ENCODE results near the gene LEMD1.
"Not testable (repeated sequence)": the region's sequence is repeated elsewhere in the genome, so short reads cannot be mapped to it uniquely, and the experiment has no call there.

Gene LEMD1

GRCh38 chr1:205375835-205376545 is 45.9 kb downstream of the LEMD1 start:
- peak; percentile 63 to 74 for DNase-seq (ENCODE audit: low read depth in 1 of 2, low spot score in 1 of 2)
- TF ChIP-seq JUND (IDR thresholded peaks at IDR 0.05; ENCODE audit: low read depth) = no peak
- in situ Hi-C loops (cut with HindIII; ENCODE audit: low pct_unique_long_range_greater_than_20kb, low sequenced_read_pairs) = no loop called here

- in situ Hi-C loops (cut with HindIII; ENCODE audit: low pct_unique_long_range_greater_than_20kb, low sequenced_read_pairs) = no loop called here
- TF ChIP-seq JUND (IDR thresholded peaks at IDR 0.05; ENCODE audit: low read depth) = no peak
- no peak for DNase-seq (ENCODE audit: low read depth in 1 of 2, low spot score in 1 of 2)
Observed at GRCh38 chr1:205374210-205375078, 47.4 kb downstream of the LEMD1 start.

- peak in 1 of 2 experiments; percentile 60 for DNase-seq (ENCODE audit: low read depth in 1 of 2, low spot score in 1 of 2)
- in situ Hi-C loops (cut with HindIII; ENCODE audit: low pct_unique_long_range_greater_than_20kb, low sequenced_read_pairs) = no loop called here
- TF ChIP-seq JUND (IDR thresholded peaks at IDR 0.05; ENCODE audit: low read depth) = no peak
Observed at GRCh38 chr1:205373798-205374175, 48.1 kb downstream of the LEMD1 start.

GRCh38 chr1:205373022-205373797 is 48.6 kb downstream of the LEMD1 start:
- TF ChIP-seq JUND (IDR thresholded peaks at IDR 0.05; ENCODE audit: low read depth) = no peak
- no peak for DNase-seq (ENCODE audit: low read depth in 1 of 2, low spot score in 1 of 2)
- in situ Hi-C loops (cut with HindIII; ENCODE audit: low pct_unique_long_range_greater_than_20kb, low sequenced_read_pairs) = no loop called here

- no peak for TF ChIP-seq JUND (IDR thresholded peaks at IDR 0.05; ENCODE audit: low read depth)
- in situ Hi-C loops (cut with HindIII; ENCODE audit: low pct_unique_long_range_greater_than_20kb, low sequenced_read_pairs) = no loop called here
- DNase-seq (ENCODE audit: low read depth in 1 of 2, low spot score in 1 of 2) = no peak
Observed at GRCh38 chr1:205371871-205372660, 49.8 kb downstream of the LEMD1 start.

GRCh38 chr1:205370780-205371179 is 51.1 kb downstream of the LEMD1 start:
- in situ Hi-C loops (cut with HindIII; ENCODE audit: low pct_unique_long_range_greater_than_20kb, low sequenced_read_pairs) = no loop called here
- DNase-seq (ENCODE audit: low read depth in 1 of 2, low spot score in 1 of 2) = no peak
- no peak for TF ChIP-seq JUND (IDR thresholded peaks at IDR 0.05; ENCODE audit: low read depth)

GRCh38 chr1:205369701-205370123 is 52.1 kb downstream of the LEMD1 start:
- no peak for TF ChIP-seq JUND (IDR thresholded peaks at IDR 0.05; ENCODE audit: low read depth)
- no peak for DNase-seq (ENCODE audit: low read depth in 1 of 2, low spot score in 1 of 2)
- in situ Hi-C loops (cut with HindIII; ENCODE audit: low pct_unique_long_range_greater_than_20kb, low sequenced_read_pairs) = no loop called here

GRCh38 chr1:205368478-205368877 is 53.4 kb downstream of the LEMD1 start:
- DNase-seq (ENCODE audit: low read depth in 1 of 2, low spot score in 1 of 2) = no peak
- in situ Hi-C loops (cut with HindIII; ENCODE audit: low pct_unique_long_range_greater_than_20kb, low sequenced_read_pairs) = no loop called here
- TF ChIP-seq JUND (IDR thresholded peaks at IDR 0.05; ENCODE audit: low read depth) = no peak

- in situ Hi-C loops (cut with HindIII; ENCODE audit: low pct_unique_long_range_greater_than_20kb, low sequenced_read_pairs) = no loop called here
- no peak for TF ChIP-seq JUND (IDR thresholded peaks at IDR 0.05; ENCODE audit: low read depth)
- DNase-seq (ENCODE audit: low read depth in 1 of 2, low spot score in 1 of 2) = no peak
Observed at GRCh38 chr1:205365945-205366463, 55.9 kb downstream of the LEMD1 start.

- DNase-seq (ENCODE audit: low read depth in 1 of 2, low spot score in 1 of 2); in situ Hi-C loops (cut with HindIII; ENCODE audit: low pct_unique_long_range_greater_than_20kb, low sequenced_read_pairs): not testable (repeated sequence)
Observed at GRCh38 chr1:205365086-205365485, 56.8 kb downstream of the LEMD1 start.

- in situ Hi-C loops (cut with HindIII; ENCODE audit: low pct_unique_long_range_greater_than_20kb, low sequenced_read_pairs) = no loop called here
- no peak for DNase-seq (ENCODE audit: low read depth in 1 of 2, low spot score in 1 of 2)
- no peak for TF ChIP-seq JUND (IDR thresholded peaks at IDR 0.05; ENCODE audit: low read depth)
Observed at GRCh38 chr1:205360891-205361290, 61.0 kb downstream of the LEMD1 start.
